ENCODE data around the gene DLG2. TPM values are rescaled to one million over a fixed set of nuclear protein-coding genes. Genes with fewer than 3 reads are reported as not detected.
A peak's percentile ranks its signal among the peaks of the same experiment; 100 is the strongest.
"Not testable (repeated sequence)": the region's sequence is repeated elsewhere in the genome, so short reads cannot be mapped to it uniquely, and the experiment has no call there.

Gene DLG2
- total RNA-seq = 10 to 100 TPM in 3 of 4 donors, 1 to 10 TPM in 1; 2.9 to 30.2 (median 22.6) TPM

GRCh38 chr11:85627332-85627997 lies at the start of gene DLG2:
Gene DLG2, minus strand, starts transcription at chr11:85627344.
- Histone ChIP-seq H3K36me3 (no peaks in the 10 kb centered on the region), H3K4me3 (peak within 1 kb of the TSS; percentile 52 to 76), H3K4me1 (peaks cover 0 to 3% of the 10 kb centered on the region in 2 donors), H3K9me3 (no peaks in the 10 kb centered on the region), H3K27ac (peak within 1 kb of the TSS; percentile 94 to 98), H3K27me3 (no peaks in the 10 kb centered on the region)
- peak in 1 of 2 donors; percentile 29 for DNase-seq
- TF ChIP-seq CTCF (IDR thresholded peaks at IDR 0.05) = no peak
- no peak for TF ChIP-seq POLR2A (IDR thresholded peaks at IDR 0.05)
- intact Hi-C loops (cut with DNase I; ENCODE audit: low total_unique reads) = no loop called here

- Histone ChIP-seq H3K9me3 (no peaks in the 10 kb centered on the region), H3K36me3 (no peaks in the 10 kb centered on the region), H3K27ac (no peak overlapping the region), H3K4me1 (no peaks in the 10 kb centered on the region), H3K27me3 (no peaks in the 10 kb centered on the region), H3K4me3 (no peak overlapping the region)
- no peak for DNase-seq
- intact Hi-C loops (cut with DNase I; ENCODE audit: low total_unique reads) = no loop called here
- TF ChIP-seq CTCF (IDR thresholded peaks at IDR 0.05) (no peak), POLR2A (IDR thresholded peaks at IDR 0.05) (no peak)
Observed at GRCh38 chr11:85673393-85673792, 46.2 kb upstream of the DLG2 start.

GRCh38 chr11:85672105-85672902 lies 45.2 kb upstream of the DLG2 start:
- Histone ChIP-seq H3K36me3 (no peaks in the 10 kb centered on the region), H3K4me3 (no peak overlapping the region), H3K9me3 (no peaks in the 10 kb centered on the region), H3K27me3 (no peaks in the 10 kb centered on the region), H3K27ac (no peak overlapping the region), H3K4me1 (no peaks in the 10 kb centered on the region)
- DNase-seq = no peak
- TF ChIP-seq CTCF (IDR thresholded peaks at IDR 0.05) (no peak), POLR2A (IDR thresholded peaks at IDR 0.05) (no peak)
- intact Hi-C loops (cut with DNase I; ENCODE audit: low total_unique reads) = no loop called here

GRCh38 chr11:85670949-85671663 lies 44.0 kb upstream of the DLG2 start:
- H3K27me3 ChIP-seq; H3K4me1 ChIP-seq; intact Hi-C loops (cut with DNase I; ENCODE audit: low total_unique reads); H3K4me3 ChIP-seq; H3K36me3 ChIP-seq; H3K27ac ChIP-seq; DNase-seq; H3K9me3 ChIP-seq: not testable (repeated sequence)

GRCh38 chr11:85668157-85668556 lies 41.0 kb upstream of the DLG2 start:
- H3K9me3 ChIP-seq = no peaks in the 10 kb centered on the region
- H3K4me1 ChIP-seq = no peaks in the 10 kb centered on the region
- no peak for DNase-seq
- H3K4me3 ChIP-seq = no peak overlapping the region
- no peak overlapping the region for H3K27ac ChIP-seq
- intact Hi-C loops (cut with DNase I; ENCODE audit: low total_unique reads) = no loop called here
- TF ChIP-seq POLR2A (IDR thresholded peaks at IDR 0.05) = no peak
- TF ChIP-seq CTCF (IDR thresholded peaks at IDR 0.05) = no peak
- H3K27me3 ChIP-seq = no peaks in the 10 kb centered on the region
- H3K36me3 ChIP-seq = no peaks in the 10 kb centered on the region

All from uterus (tissue), 4 donors.